Measurements from ENCODE around the gene MAGED2. TPM values are rescaled to one million over a fixed set of nuclear protein-coding genes. Genes with fewer than 3 reads are reported as not detected.

MAGED2 gene
- polyA plus RNA-seq, 1 of the 3 experiments (the other 2 are of a cell fraction): 202 TPM

- TF ChIP-seq USF1 (IDR thresholded peaks at IDR 0.05; ENCODE audit: borderline replicate concordance, low read depth) (no peak), ELF1 (IDR thresholded peaks at IDR 0.05) (no peak), GABPA (IDR thresholded peaks at IDR 0.05; ENCODE audit: low read depth) (no peak), EZH2phosphoT487 (IDR thresholded peaks at IDR 0.05; ENCODE audit: borderline replicate concordance, low read depth) (no peak), MXI1 (IDR thresholded peaks at IDR 0.05; ENCODE audit: low read depth, low read length) (no peak), EP300 (IDR thresholded peaks at IDR 0.05; ENCODE audit: borderline replicate concordance in 1 of 2, low read depth in 1 of 2, low read length in 1 of 2) (no peak), TAF1 (IDR thresholded peaks at IDR 0.05; ENCODE audit: borderline replicate concordance, low read depth, low read length) (no peak), MAX (IDR thresholded peaks at IDR 0.05; ENCODE audit: low read depth) (no peak), RFX5 (IDR thresholded peaks at IDR 0.05; ENCODE audit: low read length) (no peak), FOXM1 (IDR thresholded peaks at IDR 0.05; ENCODE audit: low read depth) (no peak)
Observed at GRCh38 chrX:54776987-54777672, 30.4 kb upstream of the MAGED2 start (continued).

- WGBS (ENCODE audit: low lambda C conversion rate): 17% methylated on average over 4 of the region's 4 CpGs
- no peak overlapping the region for H3K9ac ChIP-seq
- no peaks in the 10 kb centered on the region for H3K9me3 ChIP-seq
- H3K4me2 ChIP-seq: no peak overlapping the region
- no peaks in the 10 kb centered on the region for H4K20me1 ChIP-seq (ENCODE audit: insufficient read depth)
- TF ChIP-seq CTCF (IDR thresholded peaks at IDR 0.05) (peak; percentile 37), ELF1 (IDR thresholded peaks at IDR 0.05) (no peak), TAF1 (IDR thresholded peaks at IDR 0.05; ENCODE audit: borderline replicate concordance, low read depth, low read length) (no peak), RAD21 (IDR thresholded peaks at IDR 0.05; ENCODE audit: low read length) (0 out of 2 replicates have a peak, but pooled peaks have one; percentile 10)
- H3K27me3 ChIP-seq (ENCODE audit: insufficient read depth): no peaks in the 10 kb centered on the region; the same call in 1 of the 2 replicates
- no peaks in the 10 kb centered on the region for H3K36me3 ChIP-seq (replicated peaks in 1 of 2; ENCODE audit: control insufficient read depth in 1 of 2, insufficient read depth in 2 of 2, low read length in 1 of 2)
- ChIA-PET CTCF (interaction anchor here (0.6 kb wide), 1 partner anchor 1197 kb away, joined by 3 read pairs; no protein-coding TSS in a partner anchor), POLR2A (no interaction called here)
- no peak overlapping the region for H3K27ac ChIP-seq (ENCODE audit: low read depth in 2 of 2, low read length in 1 of 2)
- H3K4me3 ChIP-seq (ENCODE audit: low read depth in 2 of 2, low read length in 1 of 2): no peak overlapping the region
- no peak for DNase-seq
- no peaks in the 10 kb centered on the region for H3K4me1 ChIP-seq (ENCODE audit: control insufficient read depth in 1 of 2, insufficient read depth in 2 of 2, low read depth in 1 of 2, low read length in 1 of 2)
- no peak overlapping the region for H2AFZ ChIP-seq (ENCODE audit: low read depth)
- H3F3A ChIP-seq (replicated peaks; ENCODE audit: insufficient read depth): no peaks in the 10 kb centered on the region
- no peaks in the 10 kb centered on the region for H3K9me2 ChIP-seq
- H3K79me2 ChIP-seq (ENCODE audit: insufficient read depth): no peaks in the 10 kb centered on the region
Observed at GRCh38 chrX:54785901-54786300, 21.6 kb upstream of the MAGED2 start.

GRCh38 chrX:54786967-54787366 lies 20.6 kb upstream of the MAGED2 start:
- Histone ChIP-seq H3K9me3 (no peaks in the 10 kb centered on the region), H3K9me2 (no peaks in the 10 kb centered on the region), H3K4me2 (no peak overlapping the region), H3F3A (replicated peaks; ENCODE audit: insufficient read depth) (no peaks in the 10 kb centered on the region), H3K4me1 (ENCODE audit: control insufficient read depth in 1 of 2, insufficient read depth in 2 of 2, low read depth in 1 of 2, low read length in 1 of 2) (no peaks in the 10 kb centered on the region), H2AFZ (ENCODE audit: low read depth) (no peak overlapping the region), H3K9ac (no peak overlapping the region), H3K27me3 (ENCODE audit: insufficient read depth) (peaks cover 3% of the 10 kb centered on the region), H3K4me3 (ENCODE audit: low read depth in 2 of 2, low read length in 1 of 2) (no peak overlapping the region), H4K20me1 (ENCODE audit: insufficient read depth) (no peaks in the 10 kb centered on the region), H3K79me2 (ENCODE audit: insufficient read depth) (no peaks in the 10 kb centered on the region), H3K27ac (ENCODE audit: low read depth in 2 of 2, low read length in 1 of 2) (no peak overlapping the region), H3K36me3 (replicated peaks in 1 of 2; ENCODE audit: control insufficient read depth in 1 of 2, insufficient read depth in 2 of 2, low read length in 1 of 2) (no peaks in the 10 kb centered on the region)
- WGBS (ENCODE audit: low lambda C conversion rate): 40% methylated on average over 2 of the region's 2 CpGs
- DNase-seq: no peak
- POLR2A ChIA-PET: no interaction called here
- CTCF ChIA-PET: no interaction called here
- TF ChIP-seq SMC3 (IDR thresholded peaks at IDR 0.05; ENCODE audit: low read depth, low read length): peak; percentile 17; the same call in 1 of the 2 replicates
- no peak for TF ChIP-seq REST (IDR thresholded peaks at IDR 0.05; ENCODE audit: low read depth, low read length)
- no peak for TF ChIP-seq FOXJ3 (CRISPR knock-in tag; IDR thresholded peaks at IDR 0.05)
- no peak for TF ChIP-seq RCOR1 (IDR thresholded peaks at IDR 0.05; ENCODE audit: low read length)
- TF ChIP-seq USF2 (IDR thresholded peaks at IDR 0.05; ENCODE audit: borderline replicate concordance, low read depth, low read length): no peak
- no peak for TF ChIP-seq MAX (IDR thresholded peaks at IDR 0.05; ENCODE audit: low read depth)
- TF ChIP-seq RAD21 (IDR thresholded peaks at IDR 0.05; ENCODE audit: low read length): peak; percentile 43

Data from SK-N-SH (cell line).